Uterus (tissue), 4 donors: ENCODE results near the gene SLC4A8. TPM values are rescaled to one million over a fixed set of nuclear protein-coding genes. Genes with fewer than 3 reads are reported as not detected.

ENCODE experiments used
- DNase-seq, 2 donors: peaks; one replicate each; pipeline ENCODE4 v3.0.0-alpha.2; 2019 to 2020
- H3K27ac ChIP-seq, 2 donors: fragments of 200-600 bp; sonication (generic); 1 replicate in 1 of 2; 2 replicates in 1 of 2; pipeline ENCODE4 v1.5.1; 2016 to 2018
- H3K27me3 ChIP-seq, 2 donors: fragments of 200-600 bp; sonication (generic); one replicate each; pipeline ENCODE4 v1.5.1; 2018 to 2019; ENCODE audit warnings: control low read depth in 1 of 2
- H3K36me3 ChIP-seq, 2 donors: fragments of 200-600 bp; sonication (generic); one replicate each; pipeline ENCODE4 v1.5.1; 2019; ENCODE audit warnings: control low read depth in 1 of 2
- H3K4me1 ChIP-seq, 2 donors: fragments of 200-600 bp; sonication (generic); one replicate each; pipeline ENCODE4 v1.5.1; 2018 to 2019; ENCODE audit warnings: control low read depth in 1 of 2
- H3K4me3 ChIP-seq, 2 donors: fragments of 200-600 bp; sonication (generic); 1 replicate in 1 of 2; 2 replicates in 1 of 2; pipeline ENCODE4 v1.5.1; 2018 to 2019; ENCODE audit warnings: mild to moderate bottlenecking in 1 of 2
- H3K9me3 ChIP-seq, 2 donors: fragments of 200-600 bp; sonication (generic); one replicate each; pipeline ENCODE4 v1.5.1; 2019; ENCODE audit warnings: control low read depth in 1 of 2
- POLR2A ChIP-seq, 2 donors: fragments of 450-650 bp; IDR thresholded peaks; one replicate each; pipeline ENCODE4 v1.6.1; 2016; ENCODE audit warnings: antibody characterized with exemption in 2 of 2, mild to moderate bottlenecking in 1 of 2, moderate library complexity in 1 of 2
- intact Hi-C: fragments of 100-400 bp; cut with DNase I; formaldehyde crosslinking; loops from one replicate; pipeline ENCODE4 v1.15.1; 2023; ENCODE audit warnings: low total_unique reads
- total RNA-seq, 4 donors: library from RNA; depleted of rRNA in 3 of 4; stranded (reverse); fragments of >200 nt in 3 of 4; gene quantifications; one replicate each; pipeline versions ENCODE4 v1.1.0 to v1.2.4, GENCODE V29; 2014 to 2023
- TF ChIP-seq, protein P1 (sequence below), 4 experiments: fragments of 200-600 bp in 2 of 4; fragments of 450-650 bp in 2 of 4; sonication (generic) in 2 of 4; IDR thresholded peaks; one replicate each; pipeline ENCODE4 v1.5.1; 2016 to 2019; ENCODE audit warnings: antibody characterized with exemption in 4 of 4, mild to moderate bottlenecking in 2 of 4, moderate library complexity in 1 of 4
- donor health status: DM: yes; HTN: yes; CAD: no.

SLC4A8 gene
- total RNA-seq, 4 donors from 2014 or later, result under 0.01 to 8.0 (median 1.3) TPM; not detected in 1

DNA sequence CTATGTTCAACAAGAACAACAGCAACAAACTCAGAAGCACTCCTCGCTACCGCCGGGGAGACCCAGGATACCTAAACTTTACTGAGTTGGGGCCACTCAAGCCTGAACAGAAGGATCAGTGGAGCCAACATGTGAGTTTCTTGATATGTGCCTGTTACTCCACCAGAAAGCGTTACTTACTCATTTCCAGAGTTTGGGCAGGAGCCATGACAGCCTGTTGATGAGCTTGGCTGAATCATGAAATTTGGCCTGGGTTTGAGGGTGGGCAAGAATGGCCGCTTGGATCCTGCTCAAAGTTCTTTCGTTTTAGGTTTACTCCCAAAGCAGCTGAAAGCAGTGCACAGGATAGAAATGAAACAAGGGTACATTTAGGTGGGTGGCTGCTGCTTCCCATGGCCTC, 21.5 kb upstream of the SLC4A8 start:
- intact Hi-C loops, result no loop called here
- no peak for TF ChIP-seq POLR2A (IDR thresholded peaks at IDR 0.05)
- TF ChIP-seq, protein P1, sequence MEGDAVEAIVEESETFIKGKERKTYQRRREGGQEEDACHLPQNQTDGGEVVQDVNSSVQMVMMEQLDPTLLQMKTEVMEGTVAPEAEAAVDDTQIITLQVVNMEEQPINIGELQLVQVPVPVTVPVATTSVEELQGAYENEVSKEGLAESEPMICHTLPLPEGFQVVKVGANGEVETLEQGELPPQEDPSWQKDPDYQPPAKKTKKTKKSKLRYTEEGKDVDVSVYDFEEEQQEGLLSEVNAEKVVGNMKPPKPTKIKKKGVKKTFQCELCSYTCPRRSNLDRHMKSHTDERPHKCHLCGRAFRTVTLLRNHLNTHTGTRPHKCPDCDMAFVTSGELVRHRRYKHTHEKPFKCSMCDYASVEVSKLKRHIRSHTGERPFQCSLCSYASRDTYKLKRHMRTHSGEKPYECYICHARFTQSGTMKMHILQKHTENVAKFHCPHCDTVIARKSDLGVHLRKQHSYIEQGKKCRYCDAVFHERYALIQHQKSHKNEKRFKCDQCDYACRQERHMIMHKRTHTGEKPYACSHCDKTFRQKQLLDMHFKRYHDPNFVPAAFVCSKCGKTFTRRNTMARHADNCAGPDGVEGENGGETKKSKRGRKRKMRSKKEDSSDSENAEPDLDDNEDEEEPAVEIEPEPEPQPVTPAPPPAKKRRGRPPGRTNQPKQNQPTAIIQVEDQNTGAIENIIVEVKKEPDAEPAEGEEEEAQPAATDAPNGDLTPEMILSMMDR (IDR thresholded peaks at IDR 0.05), result no peak
- DNase-seq, result no peak
- H3K36me3 ChIP-seq, result no peaks in the 10 kb centered on the region
- no peak overlapping the region for H3K27ac ChIP-seq
- H3K27me3 ChIP-seq, result no peaks in the 10 kb centered on the region
- no peaks in the 10 kb centered on the region for H3K4me1 ChIP-seq
- no peaks in the 10 kb centered on the region for H3K9me3 ChIP-seq
- H3K4me3 ChIP-seq, result no peak overlapping the region

DNA sequence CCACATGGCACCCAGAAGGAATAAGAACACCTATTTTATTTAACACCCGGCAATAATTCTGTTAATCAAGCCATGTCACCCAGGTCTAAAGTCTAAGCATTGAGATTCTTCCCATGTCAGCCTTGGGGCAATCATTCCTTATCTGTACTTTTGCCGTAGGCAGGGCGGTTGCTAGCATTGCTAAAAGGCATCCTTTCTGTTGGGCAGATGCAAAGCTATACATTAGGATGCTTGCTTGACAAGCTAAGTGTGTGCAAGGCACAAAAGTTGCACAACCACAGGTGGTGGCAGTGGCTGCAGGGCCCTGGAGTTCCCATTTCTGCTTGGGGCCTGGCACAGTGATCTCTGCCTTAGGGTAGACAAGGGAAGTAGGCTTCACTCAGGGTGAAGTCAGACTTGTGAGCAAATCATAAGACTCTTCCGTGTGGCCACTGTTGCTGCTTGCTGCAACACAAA, 20.9 kb upstream of the SLC4A8 start:
- no peak for DNase-seq
- H3K4me1 ChIP-seq, result no peaks in the 10 kb centered on the region
- intact Hi-C loops, result no loop called here
- no peaks in the 10 kb centered on the region for H3K9me3 ChIP-seq
- TF ChIP-seq, protein P1 (IDR thresholded peaks at IDR 0.05), result no peak
- TF ChIP-seq POLR2A (IDR thresholded peaks at IDR 0.05), result no peak
- no peak overlapping the region for H3K4me3 ChIP-seq
- H3K36me3 ChIP-seq, result no peaks in the 10 kb centered on the region
- no peaks in the 10 kb centered on the region for H3K27me3 ChIP-seq
- H3K27ac ChIP-seq, result no peak overlapping the region

DNA sequence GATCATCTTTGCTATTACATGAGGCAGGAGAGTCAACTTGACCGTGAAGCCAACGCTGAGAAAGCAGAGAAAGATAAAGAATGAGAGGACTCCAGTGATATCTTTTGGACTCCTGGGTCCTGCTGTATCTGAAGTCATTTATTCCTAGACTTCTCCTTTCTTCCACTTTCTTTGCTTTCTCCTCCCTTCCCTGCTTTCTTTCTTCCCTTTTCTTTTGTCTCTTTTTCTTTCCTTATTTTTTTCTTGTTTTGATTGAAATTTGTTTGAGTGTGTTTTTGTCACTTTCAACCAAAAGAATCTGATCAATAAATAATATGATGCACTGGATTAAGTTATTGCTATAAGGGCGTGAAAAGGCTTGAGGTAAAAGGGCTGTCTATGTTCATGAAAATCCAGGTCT, 20.0 kb upstream of the SLC4A8 start:
- Histone ChIP-seq H3K4me1 (no peaks in the 10 kb centered on the region), H3K27me3 (no peaks in the 10 kb centered on the region), H3K27ac (no peak overlapping the region), H3K36me3 (no peaks in the 10 kb centered on the region), H3K4me3 (no peak overlapping the region), H3K9me3 (no peaks in the 10 kb centered on the region)
- intact Hi-C loops, result no loop called here
- no peak for TF ChIP-seq POLR2A (IDR thresholded peaks at IDR 0.05)
- TF ChIP-seq, protein P1 (IDR thresholded peaks at IDR 0.05), result no peak
- DNase-seq, result no peak

DNA sequence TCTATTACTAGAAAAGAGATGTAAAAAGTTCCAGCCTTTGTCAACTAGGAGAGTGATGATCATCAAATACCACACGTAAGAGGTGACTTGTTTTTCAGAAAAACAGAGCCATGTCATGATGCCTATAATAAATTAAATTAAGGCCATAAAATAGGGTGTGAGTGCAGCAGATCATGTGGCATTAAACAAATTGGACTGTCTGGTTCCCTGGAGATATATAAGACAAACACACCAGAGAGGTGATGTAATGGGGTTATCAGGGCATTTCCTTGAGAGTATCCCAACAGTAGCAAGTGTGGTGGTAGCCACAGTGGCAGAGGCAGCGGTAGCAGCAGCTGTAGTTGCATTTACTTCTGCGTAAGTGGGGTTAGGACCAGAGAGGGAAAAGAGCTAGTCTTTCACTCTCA, 18.8 kb upstream of the SLC4A8 start:
- Histone ChIP-seq H3K4me1 (no peaks in the 10 kb centered on the region), H3K36me3 (no peaks in the 10 kb centered on the region), H3K27me3 (no peaks in the 10 kb centered on the region), H3K27ac (no peak overlapping the region), H3K9me3 (no peaks in the 10 kb centered on the region), H3K4me3 (no peak overlapping the region)
- no peak for TF ChIP-seq POLR2A (IDR thresholded peaks at IDR 0.05)
- DNase-seq, result no peak
- intact Hi-C loops, result no loop called here

DNA sequence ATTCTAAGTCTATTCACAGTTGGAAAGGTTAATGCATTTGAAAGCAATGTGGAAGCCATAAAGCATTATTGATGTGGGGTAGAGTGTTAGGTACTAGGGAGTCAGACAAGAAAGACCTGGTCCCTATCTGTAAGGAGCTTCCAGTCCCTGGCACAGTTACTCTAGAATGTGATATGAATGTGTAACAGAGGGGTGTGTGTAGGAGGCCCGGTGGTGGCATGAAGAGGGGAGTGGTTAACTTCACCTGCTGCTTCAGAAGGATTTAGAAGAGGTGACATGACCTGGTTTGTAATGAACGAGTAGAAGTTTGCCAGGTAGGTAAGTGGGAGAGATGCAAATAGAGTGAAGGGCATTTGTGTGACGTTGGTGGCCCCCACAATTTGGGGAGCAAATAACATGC, 18.3 kb upstream of the SLC4A8 start:
- TF ChIP-seq POLR2A (IDR thresholded peaks at IDR 0.05), result no peak
- TF ChIP-seq, protein P1 (IDR thresholded peaks at IDR 0.05), result no peak
- no peaks in the 10 kb centered on the region for H3K36me3 ChIP-seq
- DNase-seq, result no peak
- H3K9me3 ChIP-seq, result no peaks in the 10 kb centered on the region
- no peak overlapping the region for H3K4me3 ChIP-seq
- no peaks in the 10 kb centered on the region for H3K4me1 ChIP-seq
- no peak overlapping the region for H3K27ac ChIP-seq
- H3K27me3 ChIP-seq, result no peaks in the 10 kb centered on the region
- intact Hi-C loops, result no loop called here

DNA sequence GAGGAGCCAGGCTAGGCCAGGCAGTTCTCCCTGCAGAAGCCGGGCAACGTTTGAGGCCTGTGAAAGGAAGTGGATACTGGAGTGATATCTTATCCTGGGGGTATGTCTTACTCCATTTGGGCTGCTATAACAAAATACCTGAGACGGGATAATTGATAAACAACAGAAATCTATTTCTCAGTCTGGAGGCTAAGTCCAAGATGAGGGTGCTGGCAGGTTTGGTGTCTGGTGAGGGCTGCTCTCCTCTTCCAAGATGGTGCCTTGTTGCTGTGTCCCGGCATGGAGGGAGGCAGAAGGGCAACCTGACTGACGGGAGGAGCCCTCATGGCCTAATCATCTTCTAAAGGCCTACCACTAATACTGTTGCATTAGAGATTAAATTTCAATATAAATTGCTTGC, 17.8 kb upstream of the SLC4A8 start:
- Histone ChIP-seq H3K4me1 (no peaks in the 10 kb centered on the region), H3K9me3 (no peaks in the 10 kb centered on the region), H3K27me3 (no peaks in the 10 kb centered on the region), H3K4me3 (no peak overlapping the region), H3K36me3 (no peaks in the 10 kb centered on the region), H3K27ac (no peak overlapping the region)
- no peak for DNase-seq
- no peak for TF ChIP-seq POLR2A (IDR thresholded peaks at IDR 0.05)
- TF ChIP-seq, protein P1 (IDR thresholded peaks at IDR 0.05), result no peak
- intact Hi-C loops, result no loop called here
